ENCODE measurements around the gene WNK1.
"Not testable (repeated sequence)": the region's sequence is repeated elsewhere in the genome, so short reads cannot be mapped to it uniquely, and the experiment has no call there.

DNA sequence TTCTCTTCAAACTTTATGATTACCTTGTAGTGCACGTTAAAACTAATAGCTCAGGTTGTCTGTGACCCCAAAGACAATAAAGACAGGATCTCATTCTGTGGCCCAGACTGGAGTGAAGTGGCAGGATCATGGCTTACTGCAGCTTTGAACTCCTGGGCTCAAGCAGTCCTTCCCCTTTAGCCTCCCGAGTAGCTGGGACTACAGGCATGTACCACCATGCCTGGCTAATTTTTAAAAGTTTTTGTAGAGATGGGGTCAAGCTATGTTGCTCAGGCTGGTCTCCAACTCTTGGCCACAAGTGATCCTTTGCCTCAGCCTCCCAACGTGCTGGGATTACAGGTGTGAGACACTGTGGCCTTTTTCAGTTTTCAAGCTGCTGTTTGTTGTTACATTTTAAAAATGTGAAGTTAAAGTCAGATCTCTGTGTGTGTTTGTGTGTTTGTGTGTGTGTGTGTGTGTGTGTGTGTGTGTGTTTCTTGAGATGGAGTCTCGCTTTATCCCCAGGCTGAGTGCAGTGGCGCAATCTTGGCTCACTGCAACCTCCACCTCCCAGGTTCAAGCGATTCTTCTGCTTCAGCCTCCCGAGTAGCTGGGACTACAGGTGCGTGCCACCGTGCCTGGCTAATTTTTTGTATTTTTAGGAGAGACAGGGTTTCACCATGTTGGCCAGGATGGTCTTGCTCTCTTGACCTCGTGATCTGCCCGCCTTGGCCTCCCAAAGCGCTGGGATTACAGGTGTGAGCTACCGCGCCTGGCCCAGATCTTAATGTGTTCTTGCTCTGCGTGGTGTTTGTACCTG, 23.8 kb downstream of the WNK1 start:
- not testable (repeated sequence) for TF ChIP-seq CTCF (IDR thresholded peaks at IDR 0.05; ENCODE audit: insufficient read depth, low read depth, low read length); EZH2 (IDR thresholded peaks at IDR 0.05; ENCODE audit: insufficient read depth, low read length)

All from astrocyte (in vitro differentiated cells and primary cell).